Measurements from ENCODE around the gene PANX1.

- TF ChIP-seq CTCF (conservative IDR thresholded peaks at IDR 0.05 in 1 of 2, IDR thresholded peaks at IDR 0.05 in 1 of 2; ENCODE audit: low read depth in 1 of 2, low read length in 2 of 2) (no peak), EZH2 (IDR thresholded peaks at IDR 0.05; ENCODE audit: low read length, missing control alignments) (no peak)
These were observed 55.7 kb downstream of the PANX1 start for GRCh38 chr11:94184362-94184761.
